AG09319 (cell line): ENCODE data around the gene MRPL18.
"Not testable (repeated sequence)": the region's sequence is repeated elsewhere in the genome, so short reads cannot be mapped to it uniquely, and the experiment has no call there.

Source experiments
- DNase-seq: peaks from one replicate; pipeline ENCODE4 v3.0.0-alpha.2; 2010; ENCODE audit warnings: low read depth; ENCODE audit errors: extremely low read depth
- CTCF ChIP-seq: IDR thresholded peaks from 2 replicates; pipeline ENCODE4 v1.5.1; 2011; ENCODE audit warnings: low read depth, mild to moderate bottlenecking, inconsistent platforms, low read length, moderate library complexity

Gene MRPL18

DNA sequence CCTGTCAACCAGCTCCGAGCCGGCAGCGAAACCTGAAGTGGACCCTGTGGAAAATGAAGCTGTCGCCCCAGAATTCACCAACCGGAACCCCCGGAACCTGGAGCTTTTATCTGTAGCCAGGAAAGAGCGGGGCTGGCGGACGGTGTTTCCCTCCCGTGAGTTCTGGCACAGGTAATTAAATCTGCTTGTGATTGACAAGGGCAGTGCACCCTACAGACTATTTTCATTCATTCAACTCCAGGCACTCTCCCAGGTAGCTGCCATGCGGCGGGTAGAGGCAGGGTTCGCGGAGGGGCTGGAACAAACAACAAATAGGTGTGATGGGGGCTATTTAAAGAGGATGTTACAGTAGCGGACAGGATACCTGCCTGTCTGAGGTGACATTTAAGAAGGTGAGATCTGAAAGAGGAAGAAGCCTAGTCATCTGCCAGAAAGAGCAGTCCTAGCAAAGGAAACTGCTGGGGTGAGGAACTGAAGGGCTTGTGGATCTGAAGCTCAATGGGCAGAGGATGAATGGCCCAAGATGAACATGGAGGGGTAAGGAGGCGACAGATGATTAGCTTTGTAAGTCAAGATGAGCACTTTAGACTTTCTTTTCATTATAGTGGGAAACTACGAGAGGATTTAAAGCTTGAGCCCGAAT lies 810 bp downstream of the MRPL18 start:
- TF ChIP-seq CTCF: no peak
- DNase-seq: no peak

DNA sequence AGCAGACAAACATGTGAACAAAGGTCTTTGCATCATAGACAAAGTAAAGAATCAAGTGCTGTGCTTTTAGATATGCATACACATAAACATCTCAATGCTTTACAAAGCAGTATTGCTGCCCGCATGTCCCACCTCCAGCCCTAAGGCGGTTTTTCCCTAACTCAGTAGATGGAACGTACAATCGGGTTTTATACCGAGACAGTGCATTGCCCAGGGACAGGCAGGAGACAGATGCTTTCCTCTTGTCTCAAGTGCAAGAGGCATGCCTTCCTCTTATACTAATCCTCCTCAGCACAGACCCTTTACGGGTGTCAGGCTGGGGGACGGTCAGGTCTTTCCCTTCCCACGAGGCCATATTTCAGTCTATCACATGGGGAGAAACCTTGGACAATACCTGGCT lies 4.7 kb downstream of the MRPL18 start:
- not testable (repeated sequence) for DNase-seq

- no peak for DNase-seq
- no peak for TF ChIP-seq CTCF
These were observed 7.3 kb downstream of the MRPL18 start for GRCh38 chr6:159797554-159797953.

DNA sequence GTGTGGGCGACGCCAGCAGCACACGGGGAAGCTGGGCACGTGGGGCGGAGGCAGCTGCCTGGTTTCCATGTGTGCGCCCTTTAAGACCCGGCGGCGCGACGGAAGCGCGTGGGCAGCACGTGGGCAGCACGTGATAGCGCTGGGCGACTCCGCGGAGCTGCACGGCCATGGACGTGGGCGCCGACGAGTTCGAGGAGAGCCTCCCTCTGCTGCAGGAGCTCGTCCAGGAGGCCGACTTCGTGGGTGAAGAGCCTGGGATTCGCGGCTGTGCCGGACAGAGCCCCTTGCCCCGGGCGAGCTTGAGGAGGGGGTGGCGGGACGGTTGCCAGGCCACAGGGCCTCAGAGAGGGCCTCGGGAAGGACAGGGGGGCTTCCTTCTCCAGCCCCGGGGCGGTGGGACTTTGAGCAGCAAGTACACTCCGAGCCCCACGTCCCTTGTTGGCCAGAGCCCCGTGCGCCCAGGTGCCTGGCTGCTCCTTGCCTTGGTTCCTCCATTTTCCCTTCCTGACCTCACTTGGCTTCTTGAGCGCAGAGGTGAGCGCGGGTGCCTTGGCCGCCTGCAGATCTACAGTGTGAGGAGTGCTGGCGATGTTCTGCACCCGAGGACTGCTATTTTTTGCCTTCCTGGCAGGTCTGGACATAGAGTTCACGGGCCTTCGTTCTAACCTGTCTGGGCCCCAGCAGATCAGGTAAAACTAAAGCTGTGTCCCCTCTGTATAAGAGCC lies 10.0 kb downstream of the MRPL18 start, which contains the start of gene PNLDC1:
PNLDC1 (plus strand) TSS at position 136 of the 725 bp plus-strand sequence; CDS start at position 168, 32 bp downstream.
- no peak for TF ChIP-seq CTCF
- DNase-seq: no peak

DNA sequence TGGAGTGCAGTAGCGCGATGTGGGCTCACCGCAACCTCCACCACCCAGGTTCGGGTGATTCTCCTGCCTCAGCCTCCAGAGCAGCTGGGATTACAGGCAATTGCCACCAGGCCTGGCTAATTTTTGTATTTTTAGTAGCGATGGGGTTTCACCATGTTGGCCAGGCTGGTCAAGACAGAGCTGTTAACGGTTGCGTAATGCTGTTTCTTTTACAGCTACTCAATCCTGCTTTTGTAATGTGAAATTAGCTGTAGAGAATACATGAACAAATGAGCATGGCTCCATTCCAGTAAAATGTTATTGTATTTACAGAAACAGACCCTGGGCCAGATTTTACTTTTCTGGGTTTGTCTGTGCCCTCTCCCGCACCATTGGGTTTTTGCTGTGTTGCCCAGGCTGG lies 11.7 kb downstream of the MRPL18 start:
- no peak for DNase-seq
- no peak for TF ChIP-seq CTCF

- no peak for TF ChIP-seq CTCF
- no peak for DNase-seq
These were observed 14.2 kb downstream of the MRPL18 start for GRCh38 chr6:159804504-159804903.

DNA sequence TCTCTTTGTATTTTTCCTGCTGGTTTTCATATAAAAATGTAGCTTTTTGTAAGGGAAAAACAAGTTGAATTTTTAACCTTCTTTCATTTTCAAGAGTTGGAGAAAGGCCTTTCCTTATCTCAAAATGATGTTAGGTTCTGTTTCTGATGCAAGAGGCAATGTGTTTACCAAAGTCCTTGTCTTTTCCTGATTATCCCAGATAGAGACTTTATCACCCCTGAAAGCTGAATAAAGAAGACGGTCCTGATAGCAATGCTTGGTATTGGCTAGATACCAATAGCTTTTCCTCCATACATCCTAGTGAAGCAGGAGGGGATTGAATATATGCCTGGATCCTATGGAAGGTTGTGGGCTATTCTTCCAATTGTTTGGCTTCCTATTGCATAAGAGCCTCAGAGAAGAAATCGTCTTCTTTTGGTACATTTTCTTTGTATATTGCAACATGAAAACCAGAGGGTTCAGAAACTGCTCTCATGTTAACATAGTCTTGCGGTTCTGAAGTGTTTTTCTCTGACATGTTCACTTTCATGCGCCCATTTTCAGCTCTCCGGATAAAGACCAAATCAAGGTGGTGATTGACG lies 15.3 kb downstream of the MRPL18 start:
- TF ChIP-seq CTCF: no peak
- no peak for DNase-seq
